GM19452 (cell line): Measurements from ENCODE around the gene CDKN2C.
"Not testable (repeated sequence)": the region's sequence is repeated elsewhere in the genome, so short reads cannot be mapped to it uniquely, and the experiment has no call there.

Experiments
- ATAC-seq: cut with Tn5 transposase; IDR thresholded peaks from one replicate; pipeline ENCODE4 v1.9.1; 2021; ENCODE audit not compliant: unreplicated experiment

CDKN2C gene

DNA sequence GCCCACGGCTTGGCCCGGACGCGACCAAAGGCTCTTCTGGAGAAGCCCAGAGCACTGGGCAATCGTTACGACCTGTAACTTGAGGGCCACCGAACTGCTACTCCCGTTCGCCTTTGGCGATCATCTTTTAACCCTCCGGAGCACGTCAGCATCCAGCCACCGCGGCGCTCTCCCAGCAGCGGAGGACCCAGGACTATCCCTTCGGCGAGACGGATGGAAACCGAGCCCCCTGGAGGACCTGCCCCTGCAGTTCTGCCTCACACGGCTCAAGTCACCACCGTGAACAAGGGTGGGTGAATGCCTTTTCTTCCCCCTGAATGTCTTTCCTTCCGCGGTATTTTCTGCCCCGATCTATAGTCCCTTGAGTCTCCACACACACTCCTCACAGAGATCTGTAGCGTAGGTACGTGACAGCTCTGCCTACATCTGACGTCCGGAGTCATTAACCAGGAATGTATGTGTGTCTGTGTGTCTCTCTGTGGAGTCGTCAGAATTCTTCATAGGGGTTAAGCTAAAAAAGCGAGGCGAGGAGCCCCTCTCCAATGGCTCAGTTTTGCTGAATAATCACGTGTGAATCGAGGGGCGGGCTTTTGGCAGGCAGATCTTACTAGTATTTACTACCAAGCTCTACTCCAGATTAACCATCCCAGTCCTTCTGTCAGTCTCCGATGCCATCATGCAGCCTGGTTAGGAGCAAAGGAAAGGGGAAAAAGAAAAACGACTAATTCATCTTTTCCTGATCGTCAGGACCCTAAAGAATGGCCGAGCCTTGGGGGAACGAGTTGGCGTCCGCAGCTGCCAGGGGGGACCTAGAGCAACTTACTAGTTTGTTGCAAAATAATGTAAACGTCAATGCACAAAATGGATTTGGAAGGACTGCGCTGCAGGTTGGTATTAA lies at the start of gene CDKN2C:
Gene CDKN2C, plus strand, starts transcription at position 635 of the 898 bp plus-strand sequence. Its CDS starts 124 bp downstream, at position 759.
- peak; percentile 26 for ATAC-seq

DNA sequence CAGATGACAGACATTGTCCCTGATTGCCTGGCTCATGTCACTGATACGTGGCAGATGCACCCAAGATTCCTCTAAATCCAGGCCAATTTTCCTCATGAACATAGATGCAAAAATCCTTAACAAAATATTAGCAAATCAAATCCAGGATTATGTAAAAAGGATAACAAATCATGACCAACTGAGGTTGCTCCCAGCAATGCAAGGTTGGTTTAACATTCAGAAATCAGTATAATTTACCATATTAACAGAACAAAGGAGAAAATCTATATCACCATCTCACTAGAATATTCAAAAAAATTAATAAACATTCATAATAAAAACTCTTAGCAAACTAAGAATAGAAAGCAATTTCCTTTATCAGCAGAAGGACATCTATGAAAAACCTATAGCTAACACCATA lies 49.6 kb upstream of the CDKN2C start:
- ATAC-seq, result no peak

DNA sequence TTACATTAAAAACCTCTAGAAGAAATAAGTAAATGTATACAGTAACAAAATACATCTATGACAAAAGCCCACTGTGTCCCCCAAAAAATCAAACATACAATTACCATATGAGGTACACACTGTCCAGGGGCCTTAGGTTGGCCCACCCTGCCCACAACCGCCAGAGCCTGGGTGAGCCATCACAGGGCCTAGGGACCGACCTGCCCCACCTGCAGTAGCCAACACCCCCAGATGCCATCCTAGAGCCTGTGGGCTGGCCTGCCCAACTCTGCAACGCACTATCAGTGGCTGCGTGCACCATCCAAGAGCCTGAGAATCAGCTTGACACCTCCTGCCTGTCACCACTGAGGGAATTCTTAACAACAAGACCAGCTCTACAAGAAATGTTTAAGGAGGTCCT lies 49.0 kb upstream of the CDKN2C start:
- ATAC-seq, result no peak

DNA sequence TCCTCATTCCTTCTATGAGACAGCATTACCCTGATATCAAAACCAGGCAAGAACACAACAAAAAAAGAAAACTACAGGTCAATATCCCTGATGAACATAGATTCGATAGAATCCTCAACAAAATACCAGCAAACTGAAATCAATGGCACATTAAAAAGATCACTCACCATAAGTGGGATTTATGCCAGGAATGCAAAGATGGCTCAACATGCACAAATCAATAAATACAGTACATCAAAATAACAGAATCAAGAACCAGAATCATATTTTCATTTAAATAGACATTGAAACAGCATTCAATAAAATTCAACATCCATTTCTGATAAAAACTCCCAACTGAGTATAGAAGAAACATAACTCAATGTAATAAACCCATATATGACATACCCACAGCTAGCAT lies 46.5 kb upstream of the CDKN2C start:
- ATAC-seq, result no peak

DNA sequence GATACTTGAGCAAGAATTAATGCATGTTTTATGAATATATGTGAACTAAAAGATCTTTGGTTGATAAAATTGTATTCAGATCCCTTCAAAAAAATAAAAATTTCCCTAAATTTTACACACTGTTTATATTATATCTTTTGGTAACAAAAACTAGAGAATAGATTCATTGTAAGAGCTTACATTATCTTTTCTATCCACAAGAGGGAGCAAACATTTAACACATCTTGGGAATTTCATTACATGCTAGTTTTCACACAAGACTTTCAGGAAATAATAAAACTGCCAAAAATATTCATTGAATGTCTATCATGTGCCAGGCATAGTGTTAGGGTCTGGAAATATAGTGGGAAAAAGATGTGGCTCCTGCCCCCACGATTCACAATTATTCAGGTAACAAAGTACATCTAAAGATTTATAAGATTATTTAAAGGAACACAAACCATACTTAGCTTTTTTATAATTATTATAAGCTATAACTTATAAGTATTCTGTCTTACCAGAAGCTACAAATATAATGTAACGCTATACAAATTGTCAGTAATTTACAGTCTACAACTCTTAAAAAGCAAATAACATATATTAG lies 40.6 kb upstream of the CDKN2C start:
- ATAC-seq, result no peak

DNA sequence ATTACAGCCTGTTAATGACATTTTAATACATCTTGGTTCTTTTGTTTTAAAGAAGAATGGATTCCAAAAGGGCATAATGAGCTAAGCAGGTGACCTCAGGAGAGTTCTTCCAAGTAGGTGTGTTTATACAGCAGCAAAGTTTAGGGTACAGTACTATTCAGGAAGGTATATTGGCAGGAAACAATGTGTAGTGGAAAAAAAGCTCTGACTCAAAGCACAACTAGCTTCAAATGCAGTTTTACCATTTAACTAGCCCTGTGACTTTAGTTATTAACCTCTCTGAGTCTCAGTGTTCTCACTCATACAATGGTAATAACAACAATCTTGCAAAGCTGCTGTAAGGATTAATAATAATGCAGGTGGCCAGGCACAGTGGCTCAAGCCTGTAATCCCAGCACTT lies 39.9 kb upstream of the CDKN2C start:
- peak; percentile 85 for ATAC-seq

DNA sequence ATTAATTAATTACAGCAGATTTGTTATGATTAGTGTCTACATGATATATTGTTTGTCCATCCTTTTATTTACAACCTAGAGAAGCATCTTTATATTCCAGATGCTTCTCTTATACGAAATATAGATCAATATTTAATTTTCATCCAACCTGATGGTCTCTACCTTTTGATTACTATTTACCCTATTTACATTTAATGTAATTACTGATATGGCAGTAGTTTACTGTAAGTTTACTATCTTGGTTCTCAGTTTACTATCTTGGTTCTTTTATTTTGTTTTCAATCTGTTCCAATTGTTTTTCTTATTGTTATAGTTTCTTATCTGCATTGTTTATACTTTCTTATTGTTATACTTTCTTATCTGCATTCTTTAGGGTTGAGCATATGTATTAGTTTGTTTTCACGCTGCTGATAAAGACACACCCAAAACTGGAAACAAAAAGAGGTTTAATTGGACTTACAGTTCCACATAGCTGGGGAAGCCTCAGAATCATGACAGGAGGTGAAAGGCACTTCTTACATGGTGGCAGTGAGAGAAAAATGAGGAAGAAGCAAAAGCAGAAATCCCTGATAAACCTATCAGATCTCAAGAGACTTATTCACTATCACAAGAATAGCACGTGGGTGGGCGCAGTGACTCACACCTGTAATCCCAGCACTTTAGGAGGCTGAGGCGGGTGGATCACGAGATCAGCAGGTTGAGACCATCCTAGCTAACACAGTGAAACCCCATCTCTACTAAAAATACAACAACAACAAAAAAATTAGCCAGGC lies 38.9 kb upstream of the CDKN2C start:
- no peak for ATAC-seq

DNA sequence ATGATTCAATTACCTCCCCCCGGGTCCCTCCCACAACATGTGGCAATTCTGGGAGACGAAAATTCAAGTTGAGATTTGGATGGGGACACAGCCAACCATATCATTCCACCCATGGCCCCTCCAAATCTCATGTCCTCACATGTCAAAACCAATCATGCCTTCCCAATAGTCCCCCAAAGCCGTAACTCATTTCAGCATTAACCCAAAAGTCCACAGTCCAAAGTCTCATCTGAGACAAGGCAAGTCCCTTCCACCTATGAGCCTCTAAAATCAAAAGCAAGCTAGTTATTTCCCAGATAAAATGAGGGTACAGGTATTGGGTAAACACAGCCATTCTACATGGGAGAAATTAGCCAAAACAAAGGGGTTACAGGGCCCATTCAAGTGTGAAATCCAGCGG lies 38.0 kb upstream of the CDKN2C start:
- ATAC-seq, result not testable (repeated sequence)

DNA sequence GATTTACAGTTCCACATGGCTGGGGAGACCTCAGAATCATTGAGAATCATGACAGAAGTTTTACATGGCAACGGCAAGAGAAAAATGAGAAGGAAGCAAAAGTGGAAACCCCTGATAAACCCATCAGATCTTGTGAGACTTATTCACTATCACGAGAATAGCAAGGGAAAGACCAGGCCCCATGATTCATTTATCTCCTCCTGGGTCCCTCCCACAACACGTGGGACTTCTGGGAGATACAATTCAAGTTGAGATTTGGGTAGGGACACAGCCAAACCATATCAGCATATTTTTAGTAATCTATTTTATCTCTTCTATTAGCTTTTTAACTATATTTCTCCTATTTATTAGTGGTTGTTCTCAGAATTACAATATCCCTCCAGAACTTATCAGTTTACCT lies 36.3 kb upstream of the CDKN2C start:
- ATAC-seq, result not testable (repeated sequence)

DNA sequence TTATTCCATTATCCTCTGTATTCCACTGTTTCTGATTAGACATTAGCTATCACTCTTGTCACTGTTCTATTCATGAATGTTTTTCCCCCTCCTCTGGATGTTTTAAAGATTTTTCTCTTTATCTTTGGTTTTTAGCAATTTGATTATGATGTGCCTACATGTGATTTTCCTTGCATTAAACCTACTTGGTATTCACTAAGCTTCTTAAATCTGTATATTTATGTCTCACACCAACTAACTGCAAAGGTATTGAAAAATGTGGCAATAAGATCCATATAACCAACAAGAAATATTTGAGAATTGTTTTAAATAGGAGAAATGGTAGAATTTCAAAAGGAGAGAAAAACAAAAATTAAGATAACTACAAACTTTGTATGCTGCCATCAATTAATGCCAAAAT lies 35.2 kb upstream of the CDKN2C start:
- no peak for ATAC-seq

DNA sequence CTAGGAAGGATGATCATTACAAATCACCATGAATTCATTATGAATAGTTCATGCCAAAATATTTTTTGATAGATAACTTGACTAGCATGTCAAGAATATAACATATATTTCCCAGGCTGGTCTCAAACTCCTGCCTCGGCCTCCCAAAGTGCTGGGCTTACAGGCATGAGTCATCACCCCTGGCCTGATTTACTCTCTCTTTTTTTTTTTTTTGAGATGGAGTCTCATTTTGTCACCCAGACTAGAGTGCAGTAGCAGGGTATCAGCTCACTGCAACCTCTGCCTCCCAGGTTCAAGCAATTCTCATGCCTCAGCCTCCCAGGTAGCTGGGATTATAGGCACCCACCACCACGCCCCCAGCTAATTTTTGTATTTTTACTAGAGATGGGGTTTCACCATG lies 34.8 kb upstream of the CDKN2C start:
- not testable (repeated sequence) for ATAC-seq

DNA sequence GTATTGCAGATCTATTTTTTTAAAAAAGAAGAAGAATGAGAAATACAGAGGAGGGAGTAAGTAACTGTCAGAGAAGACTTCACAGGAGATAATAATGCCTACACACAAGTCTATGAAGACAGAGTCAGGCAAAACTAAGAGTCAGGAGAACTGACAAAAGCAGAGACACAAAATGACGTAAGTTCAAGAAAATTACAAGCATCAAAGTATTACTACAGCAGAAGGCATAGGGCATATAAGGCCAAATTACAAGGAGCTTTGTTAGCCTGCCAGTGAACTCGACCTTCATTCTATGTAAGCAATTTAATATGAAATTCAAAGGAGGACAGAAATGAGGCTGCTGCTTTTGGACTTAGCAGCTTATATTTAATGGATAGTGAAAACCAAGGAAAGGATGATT lies 33.7 kb upstream of the CDKN2C start:
- no peak for ATAC-seq

DNA sequence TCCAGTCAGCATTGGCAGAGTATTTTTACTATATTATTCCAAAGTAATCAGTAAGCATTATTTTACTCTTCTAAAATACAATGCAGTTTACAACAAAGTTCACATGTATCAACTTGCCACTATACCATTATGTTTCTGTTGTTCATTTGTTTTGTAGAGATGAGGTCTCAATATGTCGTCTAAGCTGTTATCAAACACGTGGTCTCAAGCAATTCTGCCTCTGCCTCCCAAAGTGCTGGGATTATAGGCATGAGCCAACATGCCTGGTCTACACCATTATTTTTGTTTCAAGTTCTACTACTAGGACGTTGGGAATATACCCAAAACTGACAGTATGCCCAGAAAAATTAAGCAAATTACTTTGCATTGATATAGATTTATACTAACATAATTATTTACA lies 29.8 kb upstream of the CDKN2C start:
- ATAC-seq, result no peak

DNA sequence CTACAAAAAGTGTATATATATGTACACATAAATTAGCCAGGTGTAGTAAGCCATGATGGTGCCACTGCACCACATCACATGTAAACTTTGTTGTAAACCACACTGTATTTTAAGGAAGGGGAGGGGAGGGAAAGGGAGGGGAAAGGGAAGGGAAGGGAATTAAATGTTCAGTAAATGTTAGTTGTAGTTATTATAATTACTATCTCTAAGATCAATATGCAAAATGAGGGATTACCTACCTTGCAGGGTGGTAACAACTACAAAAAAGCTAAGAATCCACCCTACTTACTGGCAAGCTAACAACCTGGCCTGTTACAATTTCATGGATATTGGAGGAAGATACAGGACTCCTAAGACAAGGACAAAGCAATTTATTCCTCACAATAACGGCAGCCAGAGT lies 27.7 kb upstream of the CDKN2C start:
- ATAC-seq, result no peak

DNA sequence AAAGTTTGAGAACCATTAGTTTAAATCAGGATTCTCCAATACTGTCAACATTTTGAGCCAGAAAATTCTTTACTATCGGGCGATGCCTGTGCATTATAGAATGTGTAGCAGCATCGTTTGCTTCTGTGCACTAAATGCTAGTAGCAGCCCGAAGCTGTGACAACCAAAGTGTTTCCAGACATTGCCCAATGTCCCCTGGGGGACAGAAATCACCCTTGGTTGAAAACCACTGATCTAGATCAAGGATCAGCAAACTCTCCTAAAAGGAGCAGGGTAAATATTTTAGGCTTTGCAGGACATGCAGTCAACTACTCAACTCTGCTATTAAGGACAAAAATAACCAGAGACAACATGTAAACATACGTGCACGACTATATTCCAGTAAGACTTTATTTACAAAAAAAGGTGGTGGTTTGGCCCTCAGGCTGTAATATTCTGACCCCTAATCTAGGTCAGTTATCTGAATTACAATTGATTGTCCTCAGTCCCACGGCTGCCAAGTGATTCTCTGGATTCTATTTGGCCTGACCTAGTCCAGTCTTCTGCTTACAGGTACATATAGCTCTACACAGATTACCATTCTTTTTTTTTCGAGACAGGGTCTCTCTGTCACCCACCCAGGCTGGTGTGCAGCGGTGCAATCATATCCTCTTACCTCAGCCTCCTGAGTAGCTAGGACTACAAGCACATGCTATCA lies 20.6 kb upstream of the CDKN2C start:
- ATAC-seq, result no peak

DNA sequence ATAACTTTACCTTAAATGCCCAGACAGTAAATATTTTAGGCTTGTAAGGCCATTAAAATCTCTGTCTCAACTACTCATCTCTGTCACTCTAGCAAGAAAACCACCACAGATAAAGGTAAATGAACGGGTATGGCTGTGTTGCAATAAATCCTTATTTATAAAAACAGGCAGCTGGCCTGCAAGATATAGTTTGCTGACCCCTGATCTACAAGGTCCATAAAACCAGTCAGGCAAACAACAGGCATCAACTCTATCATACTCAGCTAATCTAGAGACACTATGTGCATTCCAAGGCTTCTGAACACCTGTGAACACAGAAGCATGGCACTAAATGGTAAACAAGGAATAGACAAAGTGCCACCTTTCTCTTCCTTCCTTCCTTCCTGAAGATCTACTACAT lies 19.6 kb upstream of the CDKN2C start:
- no peak for ATAC-seq

DNA sequence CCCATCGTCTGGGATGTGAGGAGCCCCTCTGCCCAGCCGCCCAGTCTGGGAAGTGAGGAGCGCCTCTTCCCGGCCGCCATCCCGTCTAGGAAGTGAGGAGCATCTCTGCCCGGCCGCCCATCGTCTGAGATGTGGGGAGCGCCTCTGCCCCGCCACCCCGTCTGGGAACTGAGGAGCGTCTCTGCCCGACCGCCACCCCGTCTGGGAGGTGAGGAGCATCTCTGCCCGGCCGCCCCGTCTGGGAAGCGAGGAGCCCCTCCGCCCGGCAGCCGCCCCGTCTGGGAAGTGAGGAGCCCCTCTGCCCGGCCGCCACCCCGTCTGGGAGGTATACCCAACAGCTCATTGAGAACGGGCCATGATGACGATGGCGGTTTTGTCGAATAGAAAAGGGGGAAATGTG lies 17.5 kb upstream of the CDKN2C start:
- ATAC-seq, result not testable (repeated sequence)

DNA sequence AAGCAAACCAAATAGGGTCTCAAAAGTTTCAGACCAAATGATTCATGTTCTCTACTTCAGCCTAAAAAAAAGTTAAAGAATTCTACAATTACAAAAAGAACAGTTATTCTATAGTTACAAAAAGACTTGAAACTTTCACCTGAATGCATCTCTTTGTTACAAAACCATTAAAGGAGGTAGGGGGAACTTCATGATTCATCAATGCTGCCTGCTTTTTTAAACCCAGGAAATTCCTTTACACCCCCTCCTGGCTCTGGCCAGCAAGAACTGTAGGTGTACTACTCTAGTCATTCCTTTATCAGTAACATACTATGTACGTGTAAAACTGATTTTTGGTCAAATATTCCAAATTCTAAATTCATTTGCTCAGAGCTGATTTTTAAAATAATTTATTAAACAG lies 14.9 kb upstream of the CDKN2C start:
- no peak for ATAC-seq

DNA sequence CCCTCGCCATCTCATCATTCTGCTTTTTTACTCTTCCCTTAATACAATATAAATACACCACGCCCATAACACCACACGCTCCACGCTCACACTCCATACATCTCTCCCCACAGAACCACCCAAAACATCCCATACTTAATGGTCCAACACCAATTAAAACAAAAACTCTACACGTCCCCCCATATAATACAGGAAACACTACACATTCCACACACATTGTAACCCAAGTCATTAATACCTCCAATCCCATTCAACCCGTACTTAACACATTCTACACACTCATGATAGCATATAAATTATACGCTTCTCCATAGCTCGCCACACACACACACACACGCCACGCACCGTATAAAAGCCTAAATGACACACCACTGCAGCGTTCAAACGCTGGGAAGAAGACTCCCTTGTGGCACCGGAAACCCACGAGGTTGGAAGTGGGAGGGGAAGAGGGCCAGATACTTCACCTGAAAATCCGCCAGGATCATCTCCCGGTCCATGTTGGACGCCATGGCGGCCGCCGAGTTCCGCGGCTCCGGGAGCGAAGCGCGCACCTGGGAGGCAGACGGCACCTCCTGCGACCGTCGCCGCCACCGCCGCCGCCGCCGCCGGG lies 10.6 kb upstream of the CDKN2C start:
- ATAC-seq, result no peak

DNA sequence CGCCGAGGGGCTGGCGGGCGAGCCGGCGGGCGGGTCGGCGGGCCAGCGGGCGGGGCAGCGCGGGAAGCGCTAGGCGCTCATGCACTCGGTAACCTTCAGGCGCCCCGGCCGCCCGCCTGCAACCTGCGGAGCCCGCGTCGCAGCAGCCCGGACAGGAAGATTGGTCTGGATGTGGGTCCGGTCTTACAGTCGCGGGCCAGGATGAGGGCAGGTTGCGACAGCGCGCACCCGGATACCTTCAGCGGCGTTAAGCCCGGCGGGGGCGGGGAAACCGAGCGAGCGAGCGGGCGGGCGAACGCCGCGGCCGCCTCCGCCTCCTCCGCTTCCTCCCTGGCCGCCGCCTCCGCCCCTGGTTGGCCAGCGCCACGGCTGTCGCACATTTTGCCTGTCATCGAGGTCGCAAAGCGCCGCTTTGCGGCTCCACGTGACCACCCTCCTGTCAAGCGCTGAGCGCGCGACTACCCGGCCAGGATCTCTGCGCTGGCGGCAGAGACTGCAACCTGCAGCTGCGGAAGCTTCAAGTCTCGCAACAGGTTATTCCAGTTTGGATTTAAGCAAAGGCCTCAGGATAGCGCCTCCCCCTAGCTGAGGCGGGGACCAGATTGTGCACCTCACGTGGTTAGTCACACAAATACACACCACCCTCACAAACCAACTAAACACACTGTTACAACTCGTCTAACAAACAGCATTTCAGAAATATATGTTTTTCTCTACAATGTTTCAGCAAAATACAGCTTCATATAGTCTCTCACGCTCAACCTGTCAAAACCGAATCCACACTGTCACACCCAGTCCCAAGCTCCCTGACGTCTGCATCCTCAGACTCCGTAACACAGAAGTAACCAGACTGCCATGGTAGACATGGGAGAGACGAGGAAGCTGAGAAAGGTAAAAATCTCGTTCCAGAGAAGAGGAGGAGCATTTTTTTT lies 9.9 kb upstream of the CDKN2C start, which contains the start of gene FAF1:
Gene FAF1, minus strand, starts transcription at position 355 of the 932 bp plus-strand sequence. CDS start 456 bp downstream, outside the sequence.
- peak; percentile 89 for ATAC-seq
